HPDE6-E6E7 (cell line): ENCODE measurements around the gene CFAP206.
"Not testable (repeated sequence)": the region's sequence is repeated elsewhere in the genome, so short reads cannot be mapped to it uniquely, and the experiment has no call there.

Experiments
- DNase-seq: peaks from one replicate; pipeline ENCODE4 v3.0.0; 2011; ENCODE audit warnings: missing footprints; ENCODE audit errors: extremely low spot score

CFAP206 gene

DNA sequence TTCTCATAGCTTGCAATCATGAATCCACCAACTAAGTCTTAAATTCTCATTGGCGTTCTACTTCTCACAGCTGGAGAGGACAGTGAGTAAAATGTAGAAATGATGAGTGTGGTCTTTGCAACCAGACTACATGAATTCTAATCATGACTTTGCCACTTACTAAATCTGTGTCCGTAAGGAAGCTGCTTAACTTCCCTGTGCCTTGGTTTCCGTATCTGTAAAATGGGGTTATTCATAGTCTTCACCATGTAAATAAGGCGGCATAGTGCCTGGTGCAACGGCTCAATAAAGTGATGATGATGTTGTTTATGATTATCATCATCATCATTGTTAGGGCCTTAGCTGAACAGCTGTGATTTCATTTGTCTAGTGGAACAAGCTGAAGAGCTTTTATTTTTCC is 12.6 kb downstream of the CFAP206 start:
- no peak for DNase-seq

DNA sequence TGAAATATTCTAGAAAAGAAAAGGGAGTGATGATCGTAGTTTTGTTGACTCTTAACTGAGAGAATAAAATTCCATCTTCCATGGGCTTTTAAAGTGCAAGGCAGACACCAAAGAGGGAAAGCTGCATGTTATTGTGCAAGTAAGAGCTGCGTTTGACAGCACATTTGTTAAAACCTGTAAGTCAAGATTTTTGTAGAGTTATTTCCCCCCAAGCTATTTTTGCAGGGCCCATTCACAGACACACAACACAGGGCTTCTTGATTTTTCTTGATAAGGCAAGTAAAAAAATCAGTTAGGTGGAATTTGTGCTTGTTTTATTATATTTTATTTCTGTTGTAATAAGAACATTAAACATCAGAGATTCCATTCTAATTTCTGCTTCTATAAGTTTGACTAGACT is 13.8 kb downstream of the CFAP206 start:
- peak; percentile 22 for DNase-seq

DNA sequence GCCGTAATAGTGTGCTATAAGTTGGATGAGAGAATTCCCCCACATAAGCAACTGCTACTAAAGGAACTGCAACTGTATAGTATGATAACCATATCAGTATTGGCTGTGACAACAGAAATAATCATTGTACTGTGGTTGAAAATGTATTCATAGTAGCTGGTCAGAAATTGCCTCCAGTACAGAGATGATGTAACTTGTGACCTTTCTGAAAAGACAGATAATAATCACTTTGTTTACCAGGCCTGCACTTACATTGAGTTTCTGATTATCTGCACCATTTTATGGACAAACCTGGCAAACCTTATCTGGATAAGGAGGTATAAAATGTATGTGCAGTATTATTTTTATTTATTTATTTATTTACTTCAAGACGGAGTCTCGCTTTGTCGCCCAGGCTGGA is 19.0 kb downstream of the CFAP206 start:
- DNase-seq = no peak

DNA sequence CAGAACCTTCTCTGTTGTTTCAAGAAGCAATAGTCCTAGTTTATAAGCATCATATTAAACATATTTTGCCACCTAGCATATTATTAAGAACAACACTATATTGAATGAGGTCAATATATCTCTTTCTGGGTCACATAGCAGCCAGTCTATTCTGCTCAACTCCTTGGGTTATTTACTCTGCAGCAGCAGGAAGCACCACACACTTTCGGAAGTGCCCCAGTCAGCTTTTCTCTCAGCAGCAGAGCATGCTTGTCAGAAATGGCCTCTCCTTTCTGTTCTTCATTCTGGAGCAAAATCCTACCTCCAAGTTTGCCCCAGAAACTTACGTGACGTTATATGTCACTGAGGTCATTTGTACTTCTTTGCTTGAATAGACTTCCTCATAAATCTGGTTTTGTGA is 22.7 kb downstream of the CFAP206 start:
- DNase-seq = no peak

DNA sequence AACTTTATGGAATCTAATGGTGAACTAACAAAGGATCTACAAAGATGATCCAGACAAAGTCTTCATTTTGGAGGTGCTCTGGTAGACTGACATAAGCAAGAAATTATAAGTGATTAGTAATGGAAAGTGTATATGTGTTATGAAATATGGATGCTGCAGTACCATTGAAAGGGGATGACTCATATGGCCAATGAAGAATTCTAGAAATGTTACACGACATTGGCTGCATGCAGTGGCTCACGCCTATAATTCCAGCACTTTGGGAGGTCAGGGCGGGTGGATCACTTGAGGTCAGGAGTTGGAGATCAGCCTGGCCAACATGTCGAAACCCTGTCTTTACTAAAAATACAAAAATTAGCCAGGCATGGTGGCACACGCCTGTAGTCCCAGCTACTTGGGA is 23.5 kb downstream of the CFAP206 start:
- no peak for DNase-seq

DNA sequence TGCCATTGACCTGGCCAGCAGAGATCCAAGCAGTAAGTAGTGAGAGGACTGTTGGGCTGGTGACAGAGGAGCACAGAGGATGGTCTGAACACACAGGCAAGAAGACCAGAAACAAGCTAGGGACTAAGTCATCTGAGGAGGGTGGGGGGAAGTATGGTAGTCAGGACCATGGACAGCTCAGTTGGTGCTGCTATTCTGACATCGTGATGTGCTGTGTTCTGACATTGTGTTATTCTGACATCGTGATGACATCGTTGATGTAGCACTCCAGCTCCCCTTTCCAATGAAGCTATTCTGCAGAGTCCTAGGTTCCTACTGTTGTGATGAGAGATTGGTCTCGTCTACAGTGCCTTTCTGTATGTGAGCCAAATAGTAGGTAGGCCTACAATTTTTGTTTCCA is 28.7 kb downstream of the CFAP206 start:
- peak; percentile 56 for DNase-seq

DNA sequence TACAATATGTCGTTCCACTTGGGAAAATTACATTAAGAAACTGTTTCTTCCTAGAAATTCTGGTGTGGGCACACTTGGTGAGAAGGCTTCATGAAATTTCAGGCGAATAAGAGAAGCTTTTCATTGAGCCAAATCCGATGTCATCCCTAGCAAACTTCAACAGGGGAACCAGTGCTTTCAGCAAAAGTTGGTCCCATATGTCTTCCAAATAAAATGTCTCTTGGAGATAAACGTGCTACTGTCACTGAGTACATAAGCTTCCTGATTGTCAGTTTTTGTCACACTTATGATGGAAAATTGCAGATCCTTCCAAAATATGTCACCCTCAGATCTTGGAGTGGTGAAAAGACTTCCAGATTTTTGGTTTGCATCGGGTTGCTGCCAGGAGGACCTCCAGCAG is 33.9 kb downstream of the CFAP206 start:
- no peak for DNase-seq

DNA sequence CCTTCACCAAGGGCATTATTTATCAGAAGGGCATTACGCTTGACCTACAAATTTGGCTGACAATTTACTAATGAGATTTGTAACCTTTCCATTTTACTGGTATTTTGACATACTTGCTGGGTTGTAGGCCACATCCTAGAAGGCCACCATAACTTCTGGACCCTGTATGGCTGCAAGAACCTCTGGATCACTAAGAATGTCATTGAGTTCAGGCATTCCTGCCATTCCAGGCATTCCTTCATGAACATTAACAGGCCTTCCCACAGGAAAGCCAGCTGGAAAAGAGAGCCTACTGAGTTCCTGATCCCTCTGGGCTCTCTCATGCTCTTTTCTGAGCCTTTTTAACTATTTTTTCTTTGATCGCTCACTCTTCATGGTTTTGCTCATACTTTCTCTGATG is 36.6 kb downstream of the CFAP206 start:
- no peak for DNase-seq

DNA sequence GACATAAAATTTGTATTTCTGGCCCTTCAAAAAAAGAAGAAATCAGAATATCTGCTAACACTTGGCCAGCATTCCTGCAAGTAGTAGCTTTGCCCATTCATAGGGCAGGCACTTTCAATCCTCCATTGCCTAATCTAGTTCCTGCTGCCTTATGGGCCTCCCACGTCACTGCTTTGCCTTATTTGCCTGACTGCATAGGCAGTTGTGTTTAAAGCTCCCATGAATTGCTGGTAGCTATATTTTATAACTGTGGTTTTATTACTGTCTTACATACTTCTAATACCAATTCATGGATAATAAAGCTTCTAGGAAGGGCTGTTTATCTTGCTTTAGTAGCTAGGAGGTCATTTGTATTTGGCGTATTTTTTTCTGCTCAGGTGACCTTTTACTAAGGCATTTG is 57.3 kb downstream of the CFAP206 start:
- no peak for DNase-seq

DNA sequence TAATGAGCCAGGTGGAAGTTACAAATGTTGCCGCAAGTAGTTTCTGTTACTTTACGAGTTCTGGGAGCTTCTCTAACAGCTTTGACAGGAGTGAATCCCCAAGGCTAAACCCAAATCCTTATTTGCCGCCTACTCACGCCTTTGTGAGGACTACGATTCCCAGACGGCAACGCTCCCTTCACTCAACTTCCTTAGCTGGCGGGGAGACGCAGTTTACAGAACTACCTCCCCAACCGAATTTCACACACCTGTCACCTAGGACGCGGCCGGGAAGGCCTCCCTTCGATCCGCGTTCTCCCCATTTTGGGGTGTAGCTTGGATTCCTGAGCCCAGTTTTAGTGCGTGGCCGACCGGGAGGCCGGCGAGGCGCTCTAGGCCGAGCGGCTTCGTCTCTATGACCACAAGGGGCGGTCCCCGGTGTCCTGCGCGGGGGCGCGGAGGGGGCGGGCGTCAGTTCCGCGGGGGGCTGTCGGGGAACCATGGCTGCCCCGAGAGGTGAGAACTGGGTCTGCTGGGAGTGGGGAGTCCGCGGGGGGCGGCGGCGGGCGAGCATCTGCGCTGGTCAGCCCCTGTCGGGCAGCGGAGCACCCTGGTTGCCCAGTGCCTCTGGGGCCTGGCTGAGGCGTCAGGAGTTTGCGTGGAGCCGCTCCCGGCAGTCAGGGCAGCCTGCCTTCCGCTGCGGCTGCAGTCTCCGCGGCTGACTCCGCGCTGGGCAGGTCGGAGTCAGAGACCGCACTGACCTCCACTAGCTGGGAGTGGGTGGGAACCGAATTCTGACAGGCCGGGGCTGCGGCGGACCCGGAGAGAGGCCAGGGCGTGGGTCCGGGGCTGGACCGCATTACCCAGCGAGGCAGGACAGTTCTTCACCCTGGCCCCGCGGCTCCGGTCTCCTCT is 65.0 kb downstream of the CFAP206 start, which contains the start of gene SLC35A1:
SLC35A1 (plus strand) TSS at position 450 of the 894 bp plus-strand sequence; CDS start at position 480, 30 bp downstream.
- DNase-seq = peak; percentile 78

DNA sequence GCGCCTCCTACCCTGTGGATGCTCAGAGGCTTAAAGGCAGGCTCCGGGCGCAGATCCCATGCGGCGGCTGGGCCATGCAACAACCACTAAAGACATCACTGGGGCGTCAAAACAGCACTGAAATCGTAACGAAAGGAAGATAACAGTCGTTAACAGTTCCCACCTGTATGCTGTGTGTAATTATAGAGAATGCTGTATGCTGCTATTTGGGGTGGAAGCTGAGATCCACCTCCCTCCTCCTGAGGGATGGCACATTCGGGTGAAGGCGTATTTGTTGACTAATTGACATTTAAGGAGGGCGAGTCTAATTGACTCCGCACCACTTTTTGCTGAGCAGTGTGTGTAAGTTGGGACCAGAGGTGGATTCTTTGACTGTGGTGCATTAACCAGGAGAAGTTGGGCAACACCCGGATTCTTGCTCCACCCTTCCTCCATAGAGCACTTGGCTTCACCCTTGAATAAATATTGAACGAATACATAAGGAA is 65.7 kb downstream of the CFAP206 start:
- DNase-seq = peak; percentile 20

DNA sequence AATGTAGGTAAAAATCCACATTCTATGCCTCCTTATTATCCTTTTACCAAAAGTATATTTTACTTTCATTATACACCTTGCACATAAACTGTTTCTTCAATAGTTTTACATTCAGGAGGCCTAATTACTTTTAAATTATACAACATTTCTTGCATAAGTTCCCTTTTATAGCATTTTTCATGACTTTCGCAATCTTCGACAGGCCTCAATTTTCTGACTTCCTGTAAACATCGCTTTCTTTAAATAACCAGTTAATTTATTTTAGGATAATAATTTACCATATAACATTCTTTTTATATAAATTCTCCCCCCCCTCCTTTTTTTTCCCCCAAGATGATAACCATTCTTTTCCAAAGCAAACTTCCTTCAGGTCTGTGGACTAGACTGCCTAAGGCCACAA is 74.2 kb downstream of the CFAP206 start:
- no peak for DNase-seq

DNA sequence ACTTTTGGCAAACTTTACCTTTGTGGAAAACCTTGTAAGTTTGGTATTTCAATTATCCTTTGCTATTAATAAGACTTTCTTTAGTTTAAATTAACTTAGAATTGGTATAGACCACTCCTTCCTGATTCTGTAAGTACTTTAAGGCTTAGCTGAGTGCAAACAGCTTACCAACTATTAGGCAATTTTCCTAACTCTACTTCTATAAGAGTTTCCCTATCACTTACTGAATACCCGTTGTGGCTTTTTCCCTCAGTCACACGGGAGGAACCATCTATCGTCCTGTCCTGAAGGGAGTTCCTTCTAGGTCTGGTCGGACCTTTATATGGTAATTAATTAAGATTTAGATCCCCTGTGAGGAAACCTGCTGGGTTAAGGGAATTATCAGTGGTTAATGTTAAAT is 74.6 kb downstream of the CFAP206 start:
- no peak for DNase-seq

DNA sequence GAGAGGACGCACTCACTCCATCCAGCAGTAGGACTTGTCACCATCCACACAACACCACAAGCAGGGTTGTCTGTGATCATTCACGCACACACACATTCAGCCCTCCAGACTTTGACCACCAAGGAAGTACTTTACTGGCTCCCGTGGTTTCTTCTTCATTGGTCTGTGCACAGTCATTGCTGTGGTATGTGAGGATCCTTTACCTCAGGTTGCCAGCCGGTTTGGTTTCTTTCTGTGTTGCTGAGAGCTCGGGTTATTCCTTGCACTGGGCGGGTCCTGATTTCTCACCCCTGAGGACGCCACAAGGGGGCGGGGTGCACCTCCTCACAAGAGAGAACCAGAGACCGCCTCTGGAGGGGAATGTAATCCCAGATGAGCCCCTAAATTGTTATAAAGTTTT is 76.2 kb downstream of the CFAP206 start:
- DNase-seq = no peak

DNA sequence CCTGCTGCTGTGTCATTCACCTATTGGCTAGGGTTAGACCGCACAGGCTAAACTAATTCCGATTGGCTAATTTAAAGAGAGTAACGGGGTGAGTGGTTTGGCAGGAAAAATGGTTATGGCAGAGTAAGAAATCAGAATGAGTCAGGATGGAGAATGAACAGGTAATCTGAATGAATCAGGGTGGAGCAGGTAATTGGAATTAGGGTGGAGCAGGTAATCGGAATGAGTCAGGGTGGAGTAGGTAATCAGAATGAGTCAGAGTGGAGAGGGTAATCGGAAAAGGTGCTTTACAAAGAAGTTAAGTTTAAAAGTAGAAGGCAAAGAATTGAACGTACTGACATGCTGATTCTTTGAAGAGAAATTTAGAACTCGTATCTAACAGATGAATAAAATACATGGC is 76.7 kb downstream of the CFAP206 start:
- DNase-seq = no peak

DNA sequence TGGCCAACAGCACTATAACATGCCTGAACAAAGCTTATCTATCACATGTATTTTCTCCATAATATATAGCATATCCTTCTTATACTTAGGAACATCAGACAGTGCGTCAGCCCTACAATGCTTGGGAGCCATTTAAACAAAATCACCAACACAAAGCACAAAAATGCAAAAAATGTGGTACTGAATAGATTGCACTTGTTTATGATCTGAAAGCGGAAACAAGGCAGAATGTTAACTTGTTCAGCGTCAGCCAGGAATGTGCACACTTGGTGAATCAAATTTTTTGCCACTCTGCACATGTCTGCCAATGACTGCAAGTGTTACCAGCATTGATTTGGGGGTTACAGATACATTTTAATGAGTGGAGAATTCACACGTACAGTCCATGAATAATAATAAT is 79.8 kb downstream of the CFAP206 start:
- no peak for DNase-seq

DNA sequence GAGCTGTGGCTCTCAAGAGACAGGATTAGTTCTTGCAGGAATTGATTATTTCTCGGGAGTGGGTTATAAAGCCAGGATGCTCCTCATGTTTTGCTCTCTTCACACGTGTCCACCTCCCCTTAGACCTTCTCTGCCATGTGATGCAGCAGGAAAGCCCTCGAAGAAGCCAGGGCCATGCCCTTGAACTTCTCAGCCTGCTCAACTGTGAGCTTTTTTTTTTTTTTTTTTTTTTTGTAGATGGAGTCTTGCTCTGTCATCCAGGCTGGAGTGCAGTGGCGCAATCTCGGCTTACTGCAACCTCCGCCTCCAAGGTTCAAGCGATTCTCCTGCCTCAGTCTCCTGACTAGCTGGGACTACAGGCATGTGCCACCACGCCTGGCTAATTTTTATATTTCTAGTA is 81.6 kb downstream of the CFAP206 start:
- DNase-seq = not testable (repeated sequence)

DNA sequence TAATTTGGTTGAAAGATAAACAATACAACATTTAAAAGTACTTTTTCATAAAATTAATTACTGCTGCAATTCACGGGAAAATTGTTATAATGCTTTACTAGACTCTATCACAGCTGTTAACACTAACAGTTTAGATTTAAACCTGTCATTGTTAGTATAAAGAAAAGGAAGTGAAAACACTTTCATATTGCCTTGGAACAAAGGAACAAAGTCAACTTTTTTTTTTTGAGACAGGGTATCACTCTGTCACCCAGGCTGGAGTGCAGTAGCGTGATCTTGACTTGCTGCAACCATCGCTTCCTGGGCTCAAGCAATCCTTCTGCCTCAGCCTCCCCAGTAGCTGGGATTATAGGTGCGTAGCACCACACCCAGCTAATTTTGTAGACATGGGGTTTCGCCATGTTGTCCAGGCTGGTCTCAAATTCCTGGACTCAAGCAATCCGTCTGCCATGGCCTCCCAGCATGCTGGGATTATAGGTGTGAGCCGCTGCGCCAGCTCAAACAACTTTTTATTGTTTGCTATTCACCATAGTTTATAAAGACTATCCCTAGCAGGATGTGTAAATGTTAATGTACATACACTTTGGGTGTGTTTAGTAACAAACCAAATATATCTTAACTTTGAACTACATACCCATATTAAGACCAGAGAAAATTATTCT is 87.1 kb downstream of the CFAP206 start:
- no peak for DNase-seq

DNA sequence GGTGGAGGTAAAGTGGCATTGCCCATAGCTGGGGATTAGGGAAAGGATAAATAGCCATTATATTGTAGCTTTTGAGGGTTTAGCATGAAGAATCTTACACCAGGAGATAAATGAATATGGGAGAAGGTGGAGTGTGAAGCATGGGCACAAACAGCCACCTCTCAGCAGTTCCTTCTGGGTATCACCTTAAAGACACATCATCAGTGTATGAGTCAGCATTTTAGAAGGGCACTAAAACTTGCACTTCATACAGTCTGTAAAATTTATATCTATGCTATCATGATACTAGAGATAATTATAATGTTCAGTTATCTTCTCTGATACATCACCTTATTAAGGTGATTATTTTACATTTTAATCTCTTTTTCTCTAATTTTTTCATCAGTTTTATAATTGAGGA is 90.3 kb downstream of the CFAP206 start:
- no peak for DNase-seq

DNA sequence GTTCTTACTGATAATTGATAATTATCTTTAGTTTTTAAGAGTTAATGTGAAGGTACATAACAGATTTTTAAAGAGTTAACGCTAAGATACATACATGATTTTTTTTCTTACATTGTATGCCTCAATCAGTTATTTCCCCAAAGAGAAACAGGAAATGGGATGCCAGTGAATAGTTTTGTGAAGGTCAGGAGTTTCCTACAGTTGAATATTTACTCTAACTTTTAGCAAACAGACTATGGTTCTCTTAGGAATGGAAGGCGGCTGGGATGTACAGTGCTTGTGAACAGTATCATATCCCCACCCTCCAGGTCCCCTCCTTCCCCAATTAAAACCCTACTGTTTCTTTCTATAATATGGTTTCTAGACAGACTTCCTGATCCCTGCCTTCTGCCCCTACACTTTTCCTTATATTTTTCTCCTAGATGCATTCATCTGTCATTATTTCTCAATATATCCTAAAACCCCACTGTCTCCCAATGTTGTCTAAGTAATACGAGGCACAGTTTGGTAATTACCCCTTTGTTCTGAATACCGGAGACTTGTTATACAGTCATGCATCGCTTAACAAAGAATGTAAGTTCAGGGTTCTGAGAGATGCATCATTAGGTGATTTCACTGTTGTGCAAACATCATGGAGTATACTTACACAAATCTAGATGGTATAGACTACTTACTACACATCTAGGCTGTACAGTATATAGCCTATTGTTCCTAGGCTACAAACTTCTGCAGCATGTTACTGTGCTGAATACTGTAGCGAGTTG is 94.2 kb downstream of the CFAP206 start:
- no peak for DNase-seq

DNA sequence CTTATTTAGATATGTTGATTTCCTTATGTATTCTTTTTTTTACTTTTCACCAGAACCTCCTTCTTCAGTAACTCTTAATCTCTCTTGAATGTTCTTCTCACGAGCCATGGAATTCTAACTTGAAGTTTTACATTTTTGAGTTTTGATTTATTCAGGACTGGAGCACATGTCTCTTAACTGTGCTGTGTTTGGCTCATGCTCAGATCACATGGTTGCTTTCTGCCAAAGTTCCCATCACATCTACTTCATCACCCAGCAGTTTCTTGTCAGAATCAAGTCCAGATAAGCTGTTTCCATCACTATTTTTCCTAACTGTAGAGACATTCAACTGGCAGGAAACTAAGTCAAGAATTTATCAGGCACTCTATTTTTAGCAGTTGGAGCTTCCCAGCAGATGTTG is 96.7 kb downstream of the CFAP206 start:
- DNase-seq = no peak
